NCI-H128 (cell line): ENCODE data around the gene SECISBP2.

Source experiments
- DNase-seq: peaks from one replicate; lab custom pipeline; 2025; ENCODE audit not compliant: unreplicated experiment; lab: John Stamatoyannopoulos, UW

Gene SECISBP2

GRCh38 chr9:89379508-89380115, 61.3 kb downstream of the SECISBP2 start:
- DNase-seq, result no peak

- DNase-seq, result no peak
These were observed 62.4 kb downstream of the SECISBP2 start for GRCh38 chr9:89380437-89381307.

- DNase-seq, result no peak
These were observed 63.0 kb downstream of the SECISBP2 start for GRCh38 chr9:89381308-89381609.

- DNase-seq, result no peak
These were observed 64.0 kb downstream of the SECISBP2 start for GRCh38 chr9:89382026-89382986.

GRCh38 chr9:89383030-89383720, 64.9 kb downstream of the SECISBP2 start:
- DNase-seq, result no peak

- no peak for DNase-seq
These were observed 65.5 kb downstream of the SECISBP2 start for GRCh38 chr9:89383721-89384300.

- no peak for DNase-seq
These were observed 66.5 kb downstream of the SECISBP2 start for GRCh38 chr9:89384783-89385182.

- no peak for DNase-seq
These were observed 67.9 kb downstream of the SECISBP2 start for GRCh38 chr9:89386206-89386605.

- DNase-seq, result no peak
These were observed 68.5 kb downstream of the SECISBP2 start for GRCh38 chr9:89386797-89387196.

- DNase-seq, result no peak
These were observed 69.0 kb downstream of the SECISBP2 start for GRCh38 chr9:89387197-89387849.

GRCh38 chr9:89388084-89388867, 70.0 kb downstream of the SECISBP2 start:
- no peak for DNase-seq

- DNase-seq, result no peak
These were observed 70.5 kb downstream of the SECISBP2 start for GRCh38 chr9:89388868-89389177.

- no peak for DNase-seq
These were observed 71.8 kb downstream of the SECISBP2 start for GRCh38 chr9:89390068-89390555.

GRCh38 chr9:89390578-89391116, 72.3 kb downstream of the SECISBP2 start:
- DNase-seq, result no peak

GRCh38 chr9:89391585-89391984, 73.3 kb downstream of the SECISBP2 start:
- DNase-seq, result no peak

- DNase-seq, result no peak
These were observed 76.1 kb downstream of the SECISBP2 start for GRCh38 chr9:89394412-89394811.

- DNase-seq, result no peak
These were observed 77.8 kb downstream of the SECISBP2 start for GRCh38 chr9:89395931-89396710.

GRCh38 chr9:89397471-89397870, 79.2 kb downstream of the SECISBP2 start:
- DNase-seq, result no peak
